Embryonic facial prominence (tissue), 1 donor: ENCODE data around the gene CDK5RAP1.

Experiments used
- DNase-seq: peaks from one replicate; pipeline ENCODE4 v3.0.0-alpha.2; 2016; ENCODE audit errors: extremely low spot score

The CDK5RAP1 gene

GRCh38 chr20:33386673-33387072 lies 14.6 kb downstream of the CDK5RAP1 start:
- DNase-seq, result no peak

GRCh38 chr20:33377366-33377765 lies 24.0 kb downstream of the CDK5RAP1 start:
- no peak for DNase-seq

- DNase-seq, result no peak
These were observed 27.3 kb downstream of the CDK5RAP1 start for GRCh38 chr20:33373735-33374605.

DNA sequence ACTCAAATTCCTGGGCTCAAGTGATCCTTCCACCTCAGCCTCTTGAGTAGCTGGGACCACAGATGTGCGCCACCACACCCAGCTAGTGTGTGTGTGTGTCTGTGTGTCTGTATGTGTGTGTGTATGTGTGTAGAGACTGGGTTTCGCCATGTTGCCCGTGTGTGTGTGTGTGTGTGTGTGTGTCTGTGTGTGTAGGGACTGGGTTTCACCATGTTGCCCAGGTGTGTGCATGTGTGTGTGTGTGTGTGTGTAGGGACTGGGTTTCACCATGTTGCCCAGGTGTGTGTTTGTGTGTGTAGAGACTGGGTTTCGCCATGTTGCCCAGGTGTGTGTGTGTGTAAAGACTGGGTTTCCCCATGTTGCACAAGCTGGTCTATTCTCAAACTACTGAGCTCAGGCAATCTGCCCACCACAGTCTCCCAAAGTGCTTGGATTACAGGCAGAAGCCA lies 28.3 kb downstream of the CDK5RAP1 start:
- DNase-seq, result no peak

DNA sequence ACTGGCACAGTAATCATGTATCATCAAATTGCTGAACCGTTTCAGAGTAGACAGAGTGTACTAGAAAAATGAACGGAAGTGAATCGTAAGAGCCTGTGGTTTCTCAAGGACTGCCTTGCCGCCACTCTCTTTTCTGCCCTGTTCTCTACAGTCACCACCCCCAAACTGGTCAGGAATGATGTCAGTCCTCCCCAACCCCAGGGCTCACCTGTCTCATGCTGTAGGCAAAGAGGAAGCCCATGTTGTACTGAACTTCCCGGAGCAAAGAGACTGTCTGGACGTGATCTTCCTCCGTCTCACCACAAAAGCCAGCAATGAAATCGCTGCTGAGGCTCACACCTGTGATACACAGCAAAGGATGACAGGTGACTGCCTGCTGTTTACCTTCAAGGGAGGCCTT lies 31.0 kb downstream of the CDK5RAP1 start:
- DNase-seq, result no peak

DNA sequence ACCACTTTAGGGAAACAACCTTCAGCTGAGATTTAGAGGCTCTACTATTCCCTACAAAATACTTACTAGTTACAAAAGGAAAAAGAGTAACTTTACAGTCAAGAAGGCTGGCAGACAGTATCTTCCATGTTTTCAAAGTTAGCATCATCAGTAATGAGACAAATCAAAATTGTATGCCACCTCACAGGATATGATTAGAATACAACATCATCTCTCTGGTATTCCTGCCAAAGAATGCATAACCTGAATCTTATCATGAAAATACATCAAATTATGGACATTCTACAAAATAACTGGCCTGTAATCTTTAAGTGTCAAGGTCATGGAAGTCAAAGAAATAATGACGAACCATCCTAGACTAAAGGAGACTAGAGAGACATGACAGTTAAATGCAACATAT lies 38.4 kb downstream of the CDK5RAP1 start:
- DNase-seq, result no peak

- DNase-seq, result no peak
These were observed 41.7 kb downstream of the CDK5RAP1 start for GRCh38 chr20:33359399-33360261.

DNA sequence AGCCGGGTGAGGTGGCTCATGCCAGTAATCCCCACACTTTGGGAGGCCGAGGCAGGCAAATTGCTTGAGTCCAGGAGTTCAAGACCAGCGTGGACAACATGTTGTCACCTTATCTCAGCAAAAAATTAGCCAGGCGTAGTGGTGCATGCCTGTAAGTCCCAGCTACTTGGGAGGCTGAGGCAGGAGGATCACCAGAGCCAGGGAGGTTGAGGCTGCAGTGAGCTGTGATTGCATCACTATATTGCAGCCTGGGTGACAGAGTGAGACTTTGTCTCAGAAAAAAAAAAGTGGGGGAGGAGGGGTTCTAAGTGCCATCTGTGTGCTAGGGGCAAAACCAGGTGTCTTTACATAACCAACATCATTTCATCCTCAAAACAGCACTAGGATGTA lies 48.3 kb downstream of the CDK5RAP1 start:
- DNase-seq, result no peak

DNA sequence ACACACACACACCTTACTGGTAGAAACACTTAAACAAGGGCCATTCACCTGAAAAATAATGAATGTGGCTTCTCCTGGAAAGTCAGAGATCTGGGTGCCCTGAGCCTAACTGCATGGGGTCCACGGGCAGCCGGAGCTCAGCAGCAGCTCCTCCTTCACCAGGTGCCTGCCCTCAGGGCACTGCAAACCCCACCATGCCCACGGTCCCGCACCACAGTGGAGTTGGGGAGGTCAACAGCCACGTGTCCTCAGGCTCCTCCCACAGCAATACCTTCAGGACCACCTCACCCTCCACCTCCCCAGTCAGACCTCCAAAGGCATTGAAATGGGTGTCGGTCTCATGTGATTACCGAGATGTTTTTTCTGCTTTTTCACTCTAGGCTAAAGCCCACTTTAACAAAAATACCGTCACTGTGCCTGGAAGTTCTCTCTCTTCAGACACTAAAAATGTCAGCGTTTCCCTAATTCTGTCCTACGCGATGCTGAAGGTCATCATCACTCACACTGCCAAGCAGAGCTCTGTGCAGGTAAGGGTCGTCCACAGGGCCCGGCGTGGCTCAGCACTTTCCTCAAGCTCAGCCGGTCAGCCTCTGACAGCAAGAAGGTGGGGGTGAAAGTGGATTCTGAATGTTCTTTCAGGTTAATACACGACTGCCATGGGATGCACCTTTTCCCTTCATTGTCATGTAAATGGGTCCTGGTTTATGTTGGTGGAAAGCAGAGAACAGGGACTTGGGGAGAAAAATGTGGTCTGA lies 48.9 kb downstream of the CDK5RAP1 start:
- no peak for DNase-seq

DNA sequence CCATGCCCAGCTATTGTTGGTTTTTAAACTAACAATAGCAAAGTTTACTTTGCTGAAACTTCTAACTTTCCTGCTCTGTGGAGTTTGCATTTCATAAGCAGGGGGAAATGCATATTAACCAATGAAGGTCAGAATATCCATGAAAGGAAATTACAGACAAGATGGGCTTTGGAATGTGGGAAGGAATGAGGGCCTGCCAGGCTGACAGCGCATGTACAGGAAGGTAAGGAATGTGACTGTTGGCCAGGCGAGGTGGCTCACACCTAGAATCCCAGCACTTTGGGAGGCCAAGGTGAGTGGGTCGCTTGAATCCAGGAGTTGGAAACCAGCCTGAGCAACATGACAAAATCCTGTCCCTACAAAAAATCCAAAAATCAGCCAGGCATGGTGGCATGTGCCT lies 49.6 kb downstream of the CDK5RAP1 start:
- no peak for DNase-seq

GRCh38 chr20:33349493-33349892 lies 51.8 kb downstream of the CDK5RAP1 start:
- no peak for DNase-seq

GRCh38 chr20:33348136-33348937 lies 53.0 kb downstream of the CDK5RAP1 start:
- no peak for DNase-seq

GRCh38 chr20:33345342-33345741 lies 56.0 kb downstream of the CDK5RAP1 start:
- no peak for DNase-seq

- DNase-seq, result no peak
These were observed 57.8 kb downstream of the CDK5RAP1 start for GRCh38 chr20:33343521-33343920.

DNA sequence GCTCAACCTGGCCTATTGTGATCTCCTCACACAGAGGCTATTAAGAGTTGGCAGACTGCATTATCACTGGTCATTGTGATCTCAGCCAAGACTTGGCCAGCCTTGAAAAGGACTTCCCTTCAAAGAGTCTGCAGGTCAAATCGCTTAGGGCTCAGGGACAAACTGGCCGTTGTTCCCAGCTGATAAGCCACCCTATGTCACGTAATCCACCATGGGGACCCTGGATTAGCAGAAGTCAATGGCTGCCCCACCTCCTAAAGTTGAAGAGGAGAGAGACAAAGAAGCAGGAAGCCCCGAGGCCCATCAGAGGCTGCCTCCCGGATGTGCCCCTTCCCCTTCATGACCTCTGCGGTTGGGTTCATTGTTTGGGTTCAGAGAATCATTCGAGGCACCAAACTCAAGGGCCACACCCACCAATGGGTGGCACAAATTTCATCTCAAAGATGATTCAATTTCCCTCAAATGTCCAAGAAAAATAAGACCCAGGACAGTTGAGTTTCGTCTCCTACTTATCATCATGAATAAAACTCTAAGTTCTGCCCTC lies 61.7 kb downstream of the CDK5RAP1 start:
- no peak for DNase-seq

DNA sequence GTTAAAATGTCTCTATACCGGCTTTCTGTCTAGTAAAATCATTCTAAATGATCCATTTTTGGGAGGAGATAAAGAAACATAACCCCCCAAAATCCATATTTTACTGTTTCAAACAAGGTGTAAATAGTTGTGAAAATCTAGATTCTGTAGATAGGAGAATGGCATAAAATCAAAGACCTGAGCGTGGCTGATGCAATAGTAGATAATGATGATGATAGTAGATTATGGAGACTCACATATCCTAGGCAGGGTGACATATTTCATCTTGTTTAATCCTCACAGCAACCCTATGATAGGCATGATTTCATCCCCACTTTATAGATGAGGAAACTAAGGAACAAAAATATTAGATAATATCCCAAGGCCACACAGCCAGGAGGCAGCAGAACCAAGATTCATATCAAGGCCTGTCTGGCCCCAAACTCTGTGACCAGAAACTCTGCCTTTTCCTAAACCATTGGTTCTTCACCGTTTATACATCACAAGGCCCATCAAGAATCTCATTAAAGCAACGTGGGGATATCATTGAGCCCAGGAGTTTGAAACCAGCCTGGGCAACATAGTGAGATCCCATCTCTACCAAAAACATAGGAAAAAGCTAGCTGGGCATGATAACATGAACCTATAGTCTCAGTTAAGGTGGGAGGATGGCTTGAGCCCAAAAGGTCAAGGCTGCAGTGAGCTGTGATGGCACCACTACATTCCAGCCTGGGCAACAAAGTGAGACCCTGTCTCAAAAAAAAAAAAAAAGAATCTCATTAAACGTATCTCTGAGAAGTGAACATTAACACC lies 62.7 kb downstream of the CDK5RAP1 start:
- no peak for DNase-seq

DNA sequence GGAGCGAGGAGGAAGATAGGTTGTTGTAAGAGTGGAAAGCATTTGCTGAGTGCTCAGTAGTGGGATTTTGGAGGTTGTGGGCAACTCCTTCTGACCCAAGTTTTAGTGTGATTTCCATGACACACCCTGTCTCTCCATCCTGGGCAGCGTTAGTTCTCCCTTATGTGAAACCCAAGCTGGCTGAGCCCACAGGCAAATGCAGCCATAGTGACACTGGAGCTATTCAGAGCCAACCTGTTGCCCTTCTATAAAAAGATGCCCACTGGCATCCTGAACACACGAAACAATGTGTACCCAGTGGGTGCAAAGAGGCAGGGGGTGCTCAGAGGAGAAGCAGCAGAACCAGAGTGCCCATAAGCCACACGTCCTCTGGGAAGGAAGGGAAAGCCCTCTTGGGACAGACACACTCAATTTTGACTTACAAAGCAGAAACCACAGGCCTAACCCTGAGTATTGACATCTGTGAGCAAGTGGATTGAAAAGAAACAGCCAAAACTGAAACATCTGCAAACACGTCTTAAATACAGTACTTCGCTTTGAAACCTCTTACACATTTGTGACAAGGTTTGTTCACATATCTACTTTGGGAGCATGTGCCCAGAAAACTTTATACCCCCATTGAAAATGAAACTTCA lies 63.7 kb downstream of the CDK5RAP1 start:
- no peak for DNase-seq

DNA sequence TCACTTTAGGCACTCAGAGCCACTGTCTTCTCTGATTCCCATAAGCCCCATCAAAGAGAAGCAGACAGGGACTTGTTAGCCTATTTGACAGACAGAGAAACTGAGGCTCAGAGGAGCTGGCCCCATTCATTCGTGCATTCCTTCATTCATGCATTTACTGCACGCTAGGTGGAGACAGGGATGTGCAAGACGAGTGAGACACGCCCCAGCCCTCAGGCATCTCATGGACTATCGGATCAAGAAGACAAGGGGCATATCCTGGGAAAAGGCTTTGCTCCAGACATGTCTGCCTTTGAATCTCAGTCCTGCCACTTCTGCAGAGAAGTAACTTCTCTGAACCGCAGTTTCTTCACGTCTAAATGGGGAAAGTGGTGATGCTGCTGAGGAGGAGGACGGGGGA lies 64.2 kb downstream of the CDK5RAP1 start:
- DNase-seq, result no peak

DNA sequence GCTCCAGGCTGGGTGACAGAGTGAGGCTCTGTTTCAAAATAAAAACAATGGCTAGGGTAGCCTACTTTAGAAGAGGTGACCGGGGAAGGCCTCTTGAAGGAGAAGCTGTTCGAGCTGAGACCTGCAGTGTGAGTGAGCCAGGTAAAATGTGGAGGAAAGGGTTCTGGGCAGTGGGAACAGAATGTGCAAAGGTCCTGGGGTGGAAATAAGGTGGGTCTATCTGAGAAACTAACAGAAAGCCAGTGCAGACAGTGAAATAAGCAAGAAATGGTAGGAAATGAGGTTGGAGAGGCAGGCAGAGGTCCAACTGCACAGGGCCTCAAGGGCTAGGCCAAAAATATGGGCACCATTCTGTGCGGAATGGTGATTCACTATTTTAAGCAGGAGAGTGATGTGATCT lies 64.9 kb downstream of the CDK5RAP1 start:
- no peak for DNase-seq

GRCh38 chr20:33334111-33334510 lies 67.2 kb downstream of the CDK5RAP1 start:
- no peak for DNase-seq
